ENCODE results near the gene SAPCD2. TPM values are rescaled to one million over a fixed set of nuclear protein-coding genes. Genes with fewer than 3 reads are reported as not detected.
A peak's percentile ranks its signal among the peaks of the same experiment; 100 is the strongest.

The SAPCD2 gene
- total and polyA plus RNA-seq, 2 donors from 2014 or later: 1.7 to 2.3 TPM

GRCh38 chr9:137065336-137065967 lies 4.9 kb downstream of the SAPCD2 start:
- Histone ChIP-seq H3K9me3 (ENCODE audit: control insufficient read depth in 2 of 3, insufficient read depth in 1 of 3, low read length in 3 of 3) (no peaks in the 10 kb centered on the region), H3K4me3 (ENCODE audit: low read length in 3 of 3) (no peak overlapping the region), H3K27ac (ENCODE audit: low read depth in 2 of 2, low read length in 2 of 2) (no peak overlapping the region), H3K9ac (ENCODE audit: low read length in 3 of 3) (no peak overlapping the region), H3K4me1 (ENCODE audit: control insufficient read depth in 2 of 3, insufficient read depth in 2 of 3, low read depth in 1 of 3, low read length in 3 of 3) (peaks cover 0 to 4% (median 0%) of the 10 kb centered on the region in 3 donors), H3K27me3 (ENCODE audit: control insufficient read depth, insufficient read depth, low read length) (no peaks in the 10 kb centered on the region), H3K36me3 (ENCODE audit: control insufficient read depth in 2 of 3, insufficient read depth in 3 of 3, low read length in 3 of 3) (no peaks in the 10 kb centered on the region)
- FAIRE-seq: no peak
- TF ChIP-seq CTCF (IDR thresholded peaks at IDR 0.05; ENCODE audit: borderline replicate concordance, extremely low read depth, insufficient read depth): no peak
- intact Hi-C loops (cut with DNase I): no loop called here
- no peak for DNase-seq

- Histone ChIP-seq H3K9me3 (ENCODE audit: control insufficient read depth in 2 of 3, insufficient read depth in 1 of 3, low read length in 3 of 3) (no peaks in the 10 kb centered on the region), H3K9ac (ENCODE audit: low read length in 3 of 3) (no peak overlapping the region), H3K36me3 (ENCODE audit: control insufficient read depth in 2 of 3, insufficient read depth in 3 of 3, low read length in 3 of 3) (no peaks in the 10 kb centered on the region), H3K27me3 (ENCODE audit: control insufficient read depth, insufficient read depth, low read length) (no peaks in the 10 kb centered on the region), H3K4me3 (ENCODE audit: low read length in 3 of 3) (no peak overlapping the region), H3K27ac (ENCODE audit: low read depth in 2 of 2, low read length in 2 of 2) (no peak overlapping the region), H3K4me1 (ENCODE audit: control insufficient read depth in 2 of 3, insufficient read depth in 2 of 3, low read depth in 1 of 3, low read length in 3 of 3) (peaks cover 0 to 4% (median 0%) of the 10 kb centered on the region in 3 donors)
- DNase-seq (no peak), FAIRE-seq (no peak)
- intact Hi-C loops (cut with DNase I): no loop called here
- no peak for TF ChIP-seq CTCF (IDR thresholded peaks at IDR 0.05; ENCODE audit: borderline replicate concordance, extremely low read depth, insufficient read depth)
Measured at GRCh38 chr9:137064880-137065164, 5.5 kb downstream of the SAPCD2 start.

GRCh38 chr9:137064027-137064879 lies 6.1 kb downstream of the SAPCD2 start:
- Histone ChIP-seq H3K9me3 (ENCODE audit: control insufficient read depth in 2 of 3, insufficient read depth in 1 of 3, low read length in 3 of 3) (no peaks in the 10 kb centered on the region), H3K27me3 (ENCODE audit: control insufficient read depth, insufficient read depth, low read length) (no peaks in the 10 kb centered on the region), H3K4me3 (ENCODE audit: low read length in 3 of 3) (no peak overlapping the region), H3K9ac (ENCODE audit: low read length in 3 of 3) (no peak overlapping the region), H3K27ac (ENCODE audit: low read depth in 2 of 2, low read length in 2 of 2) (no peak overlapping the region), H3K36me3 (ENCODE audit: control insufficient read depth in 2 of 3, insufficient read depth in 3 of 3, low read length in 3 of 3) (no peaks in the 10 kb centered on the region), H3K4me1 (ENCODE audit: control insufficient read depth in 2 of 3, insufficient read depth in 2 of 3, low read depth in 1 of 3, low read length in 3 of 3) (peaks cover 0 to 4% (median 0%) of the 10 kb centered on the region in 3 donors)
- intact Hi-C loops (cut with DNase I): no loop called here
- no peak for FAIRE-seq
- TF ChIP-seq CTCF (IDR thresholded peaks at IDR 0.05; ENCODE audit: borderline replicate concordance, extremely low read depth, insufficient read depth): peak; percentile 96
- peak in 2 of 5 donors; percentile 60 to 61 for DNase-seq
